Renal pelvis (tissue), 4 donors: Measurements from ENCODE around the gene COL20A1. TPM values are rescaled to one million over a fixed set of nuclear protein-coding genes. Genes with fewer than 3 reads are reported as not detected.

Experiments used
- DNase-seq: peaks from one replicate; pipeline ENCODE4 v3.0.0-alpha.2; 2013
- polyA plus RNA-seq, 3 donors: library from polyadenylated mRNA; unstranded; fragments of 120-200 nt; gene quantifications; one replicate each; pipeline ENCODE4 v1.2.1, GENCODE V29; 2013; ENCODE audit not compliant: insufficient read length in 3 of 3

The COL20A1 gene
- polyA plus RNA-seq, 3 donors, result 0.95 to 1.2 (median 1.1) TPM

GRCh38 chr20:63347950-63348827 is 55.2 kb downstream of the COL20A1 start:
- no peak for DNase-seq

GRCh38 chr20:63348828-63349515 is 56.0 kb downstream of the COL20A1 start:
- no peak for DNase-seq

- no peak for DNase-seq
Measured at GRCh38 chr20:63349516-63349895, 56.5 kb downstream of the COL20A1 start.

- no peak for DNase-seq
Measured at GRCh38 chr20:63350196-63350595, 57.2 kb downstream of the COL20A1 start.

- DNase-seq, result no peak
Measured at GRCh38 chr20:63350597-63351325, 57.8 kb downstream of the COL20A1 start.

- DNase-seq, result no peak
Measured at GRCh38 chr20:63351326-63351700, 58.3 kb downstream of the COL20A1 start.

GRCh38 chr20:63351811-63352591 is 59.0 kb downstream of the COL20A1 start:
- no peak for DNase-seq

GRCh38 chr20:63352811-63353221 is 59.8 kb downstream of the COL20A1 start:
- DNase-seq, result no peak

- DNase-seq, result no peak
Measured at GRCh38 chr20:63354636-63355350, 61.8 kb downstream of the COL20A1 start.

- no peak for DNase-seq
Measured at GRCh38 chr20:63355781-63356295, 62.9 kb downstream of the COL20A1 start.

- DNase-seq, result no peak
Measured at GRCh38 chr20:63356511-63356910, 63.5 kb downstream of the COL20A1 start.

GRCh38 chr20:63356931-63357879 is 64.2 kb downstream of the COL20A1 start:
- DNase-seq, result no peak

- no peak for DNase-seq
Measured at GRCh38 chr20:63357921-63358905, 65.2 kb downstream of the COL20A1 start.

GRCh38 chr20:63359164-63359934 is 66.4 kb downstream of the COL20A1 start:
- DNase-seq, result no peak

GRCh38 chr20:63359937-63360849 is 67.2 kb downstream of the COL20A1 start:
- no peak for DNase-seq

- no peak for DNase-seq
Measured at GRCh38 chr20:63360850-63361518, 68.0 kb downstream of the COL20A1 start, which contains the start of gene CHRNA4. CHRNA4 (minus strand) TSS chr20:63361349; CDS start chr20:63361165, 184 bp downstream.
